Mononuclear cell (primary cell): Measurements from ENCODE around the gene RARRES2. TPM values are rescaled to one million over a fixed set of nuclear protein-coding genes. Genes with fewer than 3 reads are reported as not detected.
"Not testable (repeated sequence)": the region's sequence is repeated elsewhere in the genome, so short reads cannot be mapped to it uniquely, and the experiment has no call there.

ENCODE experiments used
- H3K27me3 ChIP-seq: 2 replicates; pipeline ENCODE4 v1.6.0; 2011; ENCODE audit warnings: low read length, control low read depth; ENCODE audit not compliant: insufficient read depth
- H3K4me1 ChIP-seq: 2 replicates; pipeline ENCODE4 v1.5.1; 2011; ENCODE audit warnings: mild to moderate bottlenecking, low read length, control low read depth; ENCODE audit not compliant: insufficient read depth
- H3K4me3 ChIP-seq: 2 replicates; pipeline ENCODE4 v1.5.1; 2011; ENCODE audit warnings: mild to moderate bottlenecking, low read length, moderate library complexity
- H3K9me3 ChIP-seq: 2 replicates; pipeline ENCODE4 v1.5.1; 2011; ENCODE audit warnings: low read depth, mild to moderate bottlenecking, control low read depth, low read length
- total RNA-seq: library from RNA; depleted of rRNA; stranded (reverse); fragments of >200 nt; gene quantifications from one replicate; pipeline ENCODE4 v1.2.3, GENCODE V29; 2012

Gene RARRES2
- total RNA-seq, 1 donor = not detected

DNA sequence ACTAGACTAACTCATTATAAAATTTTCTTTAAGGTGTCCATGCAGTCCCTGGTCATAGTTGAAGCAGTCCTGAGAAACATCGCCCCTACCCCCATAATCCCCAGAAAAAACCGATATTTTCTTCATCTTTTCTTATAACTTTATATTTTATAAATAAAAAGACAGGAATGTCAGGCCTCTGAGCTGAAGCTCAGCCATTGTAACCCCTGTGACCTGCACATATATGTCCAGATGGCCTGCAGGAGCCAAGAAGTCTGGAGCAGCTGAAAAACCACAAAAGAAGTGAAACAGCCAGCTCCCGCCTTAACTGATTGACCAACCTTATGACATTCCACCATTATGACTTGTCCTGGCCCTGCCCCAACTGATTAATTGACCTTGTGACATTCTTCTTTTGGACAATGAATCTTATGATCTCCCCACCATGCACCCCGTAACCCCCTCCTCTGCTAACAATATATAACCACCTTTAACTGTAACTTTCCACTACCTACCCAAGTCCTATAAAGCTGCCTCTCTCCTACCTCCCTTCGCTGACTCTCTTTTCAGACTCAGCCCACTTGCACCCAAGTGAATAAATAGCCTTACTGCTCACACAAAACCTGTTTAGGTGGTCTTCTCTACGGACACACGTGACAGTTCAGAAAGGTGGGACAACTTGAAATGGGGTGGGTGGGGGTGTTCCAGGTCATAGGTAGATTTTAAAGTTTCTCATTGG is 28.6 kb downstream of the RARRES2 start:
- H3K4me3 ChIP-seq, H3K4me1 ChIP-seq, H3K9me3 ChIP-seq, H3K27me3 ChIP-seq: not testable (repeated sequence)

DNA sequence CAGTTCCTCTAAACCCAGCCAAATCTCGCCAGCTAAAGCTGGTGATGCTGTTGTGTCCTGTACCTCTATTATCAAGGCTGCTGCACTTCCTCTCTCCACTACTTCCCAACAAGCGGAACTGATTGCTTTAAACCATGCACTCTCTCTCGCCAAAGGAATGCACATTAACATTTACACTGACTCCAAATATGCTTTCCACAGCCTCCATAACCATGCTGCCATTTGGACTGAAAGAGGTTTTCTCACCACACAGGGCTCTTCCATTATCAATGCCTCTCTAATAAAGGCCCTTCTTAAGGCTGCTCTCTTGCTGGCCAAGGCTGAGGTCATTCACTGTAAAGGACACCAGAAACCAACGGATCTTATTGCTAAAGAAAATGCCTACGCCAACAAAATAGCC is 29.7 kb downstream of the RARRES2 start:
- Histone ChIP-seq H3K4me1 (no peaks in the 10 kb centered on the region), H3K9me3 (no peaks in the 10 kb centered on the region), H3K4me3 (no peak overlapping the region), H3K27me3 (no peaks in the 10 kb centered on the region)

DNA sequence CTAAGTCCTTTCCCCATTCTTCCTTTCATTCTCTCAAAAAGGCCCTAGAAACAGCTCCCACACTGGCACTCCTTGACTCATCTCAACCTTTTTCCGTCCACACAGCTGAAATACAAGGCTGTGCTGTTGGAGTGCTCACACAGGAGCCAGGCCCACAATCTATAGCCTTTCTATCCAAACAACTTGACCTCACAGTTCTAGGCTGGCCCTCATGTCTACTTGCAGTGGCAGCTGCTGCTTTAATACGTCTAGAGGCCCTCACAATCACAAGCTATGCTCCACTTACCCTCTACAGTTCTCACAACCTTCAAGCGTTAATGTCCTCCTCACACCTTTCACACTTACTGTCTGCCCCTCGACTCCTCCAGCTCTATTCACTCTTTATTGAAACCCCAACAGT is 30.3 kb downstream of the RARRES2 start:
- Histone ChIP-seq H3K27me3 (no peaks in the 10 kb centered on the region), H3K9me3 (no peaks in the 10 kb centered on the region), H3K4me1 (no peaks in the 10 kb centered on the region), H3K4me3 (no peak overlapping the region)

DNA sequence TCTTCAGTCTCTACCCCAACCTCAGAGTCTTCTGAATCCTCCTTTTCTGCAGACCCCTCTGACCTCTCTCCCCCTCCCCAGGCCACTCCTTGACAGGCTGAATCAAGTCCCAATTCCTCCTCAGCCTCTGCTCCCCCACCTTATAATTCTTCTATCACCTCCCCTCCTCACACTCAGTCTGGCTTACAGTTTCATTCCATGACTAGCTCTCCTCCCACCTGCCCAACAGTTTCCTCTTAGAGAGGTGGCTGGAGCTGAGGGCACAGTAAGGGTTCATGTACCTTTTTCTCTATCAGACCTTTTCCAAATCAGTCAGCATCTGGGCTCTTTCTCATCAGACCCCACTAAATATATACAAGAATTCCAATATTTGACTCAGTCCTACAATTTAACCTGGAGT is 32.9 kb downstream of the RARRES2 start:
- Histone ChIP-seq H3K27me3 (no peaks in the 10 kb centered on the region), H3K4me3 (no peak overlapping the region), H3K4me1 (no peaks in the 10 kb centered on the region), H3K9me3 (no peaks in the 10 kb centered on the region)

DNA sequence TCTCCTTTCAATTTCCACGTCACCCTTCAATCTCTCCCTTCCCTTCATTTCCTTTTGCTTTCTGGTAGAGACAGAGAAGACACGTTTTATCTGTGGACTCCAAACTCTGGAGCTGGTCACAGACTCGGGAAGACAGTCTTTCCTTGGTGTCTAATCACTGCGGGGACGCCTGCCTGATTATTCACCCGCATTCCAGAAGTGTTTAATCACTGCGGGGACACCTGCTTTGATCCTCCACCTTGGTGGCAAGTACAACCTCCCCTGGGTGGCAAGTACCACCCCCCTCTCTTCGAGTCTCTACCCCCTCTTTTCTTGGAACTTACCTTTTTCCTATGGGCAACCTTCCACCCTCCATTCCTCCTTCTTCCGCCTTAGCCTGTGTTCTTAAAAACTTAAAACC is 33.5 kb downstream of the RARRES2 start:
- no peak overlapping the region for H3K4me3 ChIP-seq
- H3K9me3 ChIP-seq = no peaks in the 10 kb centered on the region
- H3K4me1 ChIP-seq = no peaks in the 10 kb centered on the region
- no peaks in the 10 kb centered on the region for H3K27me3 ChIP-seq

DNA sequence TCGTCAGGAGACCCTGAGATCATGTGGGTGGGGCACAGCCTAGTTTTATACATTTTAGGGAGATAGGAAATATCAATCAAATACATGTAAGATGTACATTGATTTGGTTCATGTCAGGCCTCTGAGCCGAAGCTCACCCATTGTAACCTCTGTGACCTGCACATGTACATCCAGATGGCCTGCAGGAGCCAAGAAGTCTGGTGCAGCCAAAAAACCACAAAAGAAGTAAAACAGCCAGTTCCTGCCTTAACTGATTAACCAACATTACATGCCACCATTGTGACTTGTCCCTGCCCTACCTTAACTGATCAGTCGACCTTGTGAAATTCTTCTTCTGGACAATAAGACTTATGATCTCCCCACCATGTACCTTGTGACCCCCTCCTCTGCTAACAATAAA is 34.3 kb downstream of the RARRES2 start:
- Histone ChIP-seq H3K4me3 (no peak overlapping the region), H3K4me1 (no peaks in the 10 kb centered on the region), H3K27me3 (no peaks in the 10 kb centered on the region), H3K9me3 (no peaks in the 10 kb centered on the region)

DNA sequence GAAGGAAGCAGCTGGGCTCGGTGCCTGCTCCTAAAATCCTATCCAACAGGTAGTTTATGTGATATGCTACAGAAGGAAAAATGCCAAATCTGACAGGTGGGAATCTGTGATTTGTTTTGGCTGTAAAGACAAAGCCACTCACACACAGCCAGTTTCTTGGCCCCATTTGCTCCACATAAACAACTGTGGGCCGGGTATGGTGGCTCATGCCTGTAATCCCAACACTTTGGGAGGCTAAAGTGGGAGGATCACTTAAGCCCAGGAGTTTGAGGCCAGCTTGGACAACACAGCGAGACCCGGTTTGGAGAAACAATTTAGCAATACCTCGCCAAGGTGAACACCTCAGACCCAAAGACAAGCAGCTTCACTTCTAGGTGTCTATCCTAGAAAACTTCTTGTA is 35.1 kb downstream of the RARRES2 start:
- H3K27me3 ChIP-seq, H3K4me1 ChIP-seq, H3K9me3 ChIP-seq, H3K4me3 ChIP-seq: not testable (repeated sequence)

DNA sequence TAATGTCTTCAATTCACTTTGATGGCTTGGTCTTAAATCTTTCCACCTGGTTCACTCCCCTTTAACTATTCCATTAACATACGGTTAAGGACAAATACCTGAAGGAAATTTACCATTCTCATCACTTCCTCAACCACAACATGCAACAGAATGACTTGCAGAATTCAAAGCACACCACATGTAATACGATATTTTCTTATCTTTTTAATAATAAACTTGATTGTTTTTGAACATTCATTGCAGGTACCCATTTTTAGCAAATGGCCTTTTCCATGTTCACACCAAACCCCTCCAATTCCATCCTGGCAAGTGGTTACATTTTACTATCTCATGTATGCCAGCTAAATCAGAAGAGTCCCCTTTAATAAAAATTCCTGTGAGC is 35.5 kb downstream of the RARRES2 start:
- H3K9me3 ChIP-seq, H3K4me1 ChIP-seq, H3K27me3 ChIP-seq, H3K4me3 ChIP-seq: not testable (repeated sequence)

DNA sequence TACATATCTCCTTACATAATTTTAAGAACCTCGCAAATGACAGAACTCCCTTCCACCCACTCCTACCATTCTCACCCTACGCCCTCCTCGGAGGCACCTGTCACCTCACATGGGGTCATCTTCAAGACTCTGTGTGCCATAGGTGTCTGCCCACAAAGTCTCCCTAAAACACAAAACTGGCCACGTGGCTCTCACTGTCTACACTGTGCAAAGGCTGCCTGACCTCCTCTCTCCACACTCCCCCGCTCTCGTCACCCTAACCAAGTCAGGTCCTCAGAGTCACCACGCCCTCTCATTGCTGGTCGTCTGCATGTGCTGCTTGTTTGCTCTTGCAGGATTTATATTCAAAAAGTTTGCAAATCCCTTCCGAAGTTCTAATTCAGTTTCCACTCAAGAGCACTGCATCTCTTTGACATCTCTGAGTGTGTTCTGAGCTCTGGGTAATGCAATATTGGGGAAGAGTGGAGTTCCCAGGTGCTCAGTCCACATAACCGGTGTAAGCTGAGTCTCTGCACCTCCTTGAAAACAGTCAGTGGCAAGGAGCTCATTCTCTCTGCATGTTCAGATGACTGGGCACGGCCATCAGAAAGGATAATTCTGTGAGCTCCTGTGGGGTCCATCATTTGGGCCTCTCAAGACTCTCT is 36.0 kb downstream of the RARRES2 start:
- not testable (repeated sequence) for H3K4me1 ChIP-seq, H3K9me3 ChIP-seq, H3K27me3 ChIP-seq, H3K4me3 ChIP-seq

DNA sequence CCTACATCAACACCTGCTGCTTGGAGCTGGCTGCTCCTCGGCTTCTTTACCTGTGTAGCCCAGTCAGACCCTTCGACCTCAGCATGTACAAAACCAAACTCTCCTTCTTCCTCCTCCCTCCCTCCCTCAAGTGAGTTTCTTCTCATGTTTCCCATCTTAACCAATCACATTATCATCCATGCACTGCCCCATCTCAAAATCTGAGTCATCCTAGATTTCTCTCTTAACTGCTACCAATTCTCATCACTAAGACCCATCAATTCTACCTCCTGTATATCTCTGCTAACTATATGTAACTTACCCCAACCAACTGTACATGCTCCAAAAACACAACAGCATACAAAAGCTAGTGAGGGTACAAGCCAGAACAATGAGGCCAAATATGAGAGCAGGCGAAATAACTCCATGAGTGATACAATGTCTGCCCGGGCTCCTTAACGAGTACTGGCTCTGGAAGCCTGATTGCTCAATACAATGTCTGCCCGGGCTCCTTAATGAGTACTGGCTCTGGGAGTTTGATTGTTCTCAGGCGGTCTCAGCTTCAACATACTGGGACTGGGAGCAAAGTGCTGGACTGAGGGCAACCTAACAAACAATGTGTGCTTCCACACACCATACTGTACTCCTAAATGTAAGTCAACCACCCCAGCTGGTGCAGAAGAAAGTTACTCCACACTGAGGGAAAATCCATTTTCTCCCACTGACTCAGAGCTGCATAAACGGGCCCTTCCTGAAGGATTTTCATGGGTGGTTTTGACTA is 36.8 kb downstream of the RARRES2 start:
- not testable (repeated sequence) for H3K9me3 ChIP-seq, H3K4me3 ChIP-seq, H3K27me3 ChIP-seq, H3K4me1 ChIP-seq

DNA sequence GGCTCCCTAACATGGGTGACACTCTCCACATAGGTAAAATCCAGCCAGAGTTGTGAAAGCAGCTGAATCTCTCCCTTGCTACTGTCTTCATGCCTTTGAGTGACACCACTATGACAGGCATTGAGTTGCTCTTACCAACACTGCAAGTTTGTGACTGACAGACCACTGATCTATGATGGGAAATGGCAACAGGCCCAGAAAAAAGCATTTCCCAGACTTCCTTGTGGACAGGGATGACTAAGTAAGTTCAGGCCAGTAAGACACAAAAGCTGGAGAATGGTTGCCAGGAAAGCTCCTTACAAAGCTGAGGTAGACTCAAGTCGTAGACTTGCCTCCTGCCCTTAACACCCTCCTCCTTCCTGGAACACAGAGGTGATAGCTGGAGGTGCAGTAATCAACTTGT is 38.5 kb downstream of the RARRES2 start:
- H3K9me3 ChIP-seq, H3K4me3 ChIP-seq, H3K27me3 ChIP-seq, H3K4me1 ChIP-seq: not testable (repeated sequence)

DNA sequence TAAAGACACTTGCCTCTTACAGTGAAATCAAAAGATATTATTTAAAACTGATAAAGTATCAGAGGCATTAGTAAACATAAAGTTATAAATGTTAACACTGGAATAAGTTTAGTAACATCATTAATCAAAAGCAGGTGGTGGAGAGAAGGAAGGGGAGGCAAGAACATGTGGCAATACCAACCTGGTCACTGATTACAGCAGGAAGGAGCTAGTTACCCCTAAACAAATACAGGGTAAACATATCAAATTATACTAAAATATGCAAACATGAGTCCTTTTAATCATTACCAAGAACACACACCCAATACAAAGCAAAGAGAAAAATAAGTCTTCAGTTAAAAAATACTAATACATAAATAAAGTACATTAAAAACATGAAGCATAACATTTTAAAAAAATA is 43.5 kb downstream of the RARRES2 start:
- H3K27me3 ChIP-seq, H3K9me3 ChIP-seq, H3K4me1 ChIP-seq, H3K4me3 ChIP-seq: not testable (repeated sequence)

DNA sequence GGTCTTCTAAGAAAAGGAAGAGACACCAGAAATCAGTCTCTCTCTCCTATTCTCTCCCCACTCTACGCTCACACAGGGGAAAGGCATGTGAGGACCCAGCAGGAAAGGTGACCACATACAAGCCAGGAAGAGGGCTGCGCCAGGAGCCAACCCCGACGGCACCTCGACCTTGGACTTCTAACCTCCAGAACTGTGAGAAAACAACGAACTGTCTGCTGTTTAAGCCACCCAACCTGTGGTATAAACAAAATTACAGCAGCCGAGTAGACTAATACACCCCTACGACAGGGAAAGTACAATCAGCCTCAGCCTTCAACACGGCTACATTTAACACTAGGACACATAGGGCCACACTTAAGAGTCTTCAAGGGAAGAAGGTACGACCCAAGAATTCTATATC is 44.6 kb downstream of the RARRES2 start:
- H3K4me1 ChIP-seq, H3K9me3 ChIP-seq, H3K4me3 ChIP-seq, H3K27me3 ChIP-seq: not testable (repeated sequence)

DNA sequence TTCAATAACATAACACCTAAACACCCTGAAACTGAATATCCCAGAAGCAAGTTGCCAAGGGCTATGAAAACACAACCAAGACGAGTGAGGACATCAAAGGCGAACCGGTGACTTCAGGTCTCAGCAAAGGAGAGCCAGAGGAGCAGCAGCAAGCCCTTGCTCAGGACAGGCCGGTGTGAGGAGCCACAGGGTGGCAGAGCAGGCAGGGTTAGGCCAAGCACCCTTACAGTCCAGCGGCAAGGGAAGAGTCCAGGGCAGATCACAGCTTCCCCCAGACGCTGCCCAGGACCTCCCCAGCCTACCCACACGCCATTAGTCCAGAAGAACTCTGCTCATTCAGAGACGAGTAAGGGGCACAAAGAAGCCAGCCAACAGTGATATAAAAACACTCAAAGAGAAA is 45.8 kb downstream of the RARRES2 start:
- H3K27me3 ChIP-seq, H3K4me3 ChIP-seq, H3K4me1 ChIP-seq, H3K9me3 ChIP-seq: not testable (repeated sequence)

DNA sequence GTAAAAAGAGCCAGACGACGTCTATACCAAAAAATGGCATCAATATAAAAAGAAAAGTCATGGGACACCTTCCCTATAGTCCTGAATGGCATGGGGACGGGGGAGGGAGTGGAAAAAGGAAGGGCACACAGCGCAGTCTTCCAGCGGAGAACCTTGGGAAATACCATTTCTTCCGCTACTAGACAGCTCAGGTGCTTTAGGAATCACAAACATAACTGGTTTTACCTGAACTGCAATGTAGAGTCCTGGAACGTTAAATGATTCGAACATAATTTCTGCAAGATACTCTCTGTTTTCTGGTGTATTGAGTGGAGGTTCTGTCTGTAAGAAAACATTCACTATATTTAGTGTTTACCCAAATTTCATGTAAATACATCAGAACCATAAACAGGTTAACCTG is 46.4 kb downstream of the RARRES2 start:
- H3K9me3 ChIP-seq, H3K4me1 ChIP-seq, H3K4me3 ChIP-seq, H3K27me3 ChIP-seq: not testable (repeated sequence)

DNA sequence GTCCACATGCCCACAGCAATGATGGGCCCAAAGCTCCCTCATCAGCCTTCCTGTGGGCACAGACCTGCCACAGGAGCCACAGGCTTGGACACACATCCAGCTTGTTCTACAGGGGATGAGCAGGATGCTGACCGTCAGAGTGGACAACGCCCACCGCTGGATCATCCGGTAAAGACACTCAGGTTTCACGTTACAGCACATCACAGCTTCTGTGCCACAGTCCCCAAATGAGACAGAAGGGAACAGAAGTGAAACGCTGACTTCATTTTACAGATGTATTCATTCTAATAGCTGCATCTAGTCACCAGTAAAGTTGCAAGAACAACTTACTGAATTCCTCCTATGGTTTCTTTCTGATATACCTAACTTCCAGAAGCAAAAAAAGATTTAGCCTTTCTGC is 51.1 kb downstream of the RARRES2 start:
- not testable (repeated sequence) for H3K4me1 ChIP-seq, H3K4me3 ChIP-seq, H3K9me3 ChIP-seq, H3K27me3 ChIP-seq
